GM23338 (cell line): ENCODE data around the gene MFF. TPM values are rescaled to one million over a fixed set of nuclear protein-coding genes. Genes with fewer than 3 reads are reported as not detected.
"Not testable (repeated sequence)": the region's sequence is repeated elsewhere in the genome, so short reads cannot be mapped to it uniquely, and the experiment has no call there.

Experiments
- ATAC-seq: fragments of 200-7000 bp; cut with Tn5 transposase; 3 replicates; pipeline ENCODE4 v1.9.1; 2020
- DNase-seq: peaks from one replicate; pipeline ENCODE4 v3.0.0-alpha.2; 2015; ENCODE audit warnings: low spot score
- H2AFZ ChIP-seq: fragments of 200-600 bp; sonication (generic); 2 replicates; pipeline ENCODE4 v1.8.0; 2016; ENCODE audit warnings: antibody characterized with exemption, mild to moderate bottlenecking, moderate library complexity
- H3F3A ChIP-seq: fragments of 200-600 bp; sonication (generic); replicated peaks from 2 replicates; pipeline ENCODE4 v1.8.0; 2017; ENCODE audit warnings: antibody characterized with exemption, mixed run types, low read depth
- H3K27ac ChIP-seq: fragments of 200-600 bp; sonication (generic); 2 replicates; pipeline ENCODE4 v1.6.1; 2016; ENCODE audit warnings: low read depth
- H3K27me3 ChIP-seq: fragments of 200-600 bp; sonication (generic); 2 replicates; pipeline ENCODE4 v1.8.0; 2016; ENCODE audit warnings: mild to moderate bottlenecking, mixed run types, moderate library complexity; ENCODE audit not compliant: insufficient read depth
- H3K36me3 ChIP-seq: fragments of 200-600 bp; sonication (generic); 2 replicates; pipeline ENCODE4 v1.8.0; 2016; ENCODE audit warnings: mild to moderate bottlenecking; ENCODE audit not compliant: insufficient read depth
- H3K4me1 ChIP-seq: fragments of 200-600 bp; sonication (generic); 2 replicates; pipeline ENCODE4 v1.8.0; 2016; ENCODE audit warnings: mild to moderate bottlenecking, moderate library complexity; ENCODE audit not compliant: insufficient read depth
- H3K4me2 ChIP-seq: fragments of 200-600 bp; sonication (generic); 2 replicates; pipeline ENCODE4 v1.7.1; 2017; ENCODE audit warnings: mixed run types
- H3K4me3 ChIP-seq: fragments of 200-600 bp; sonication (generic); 2 replicates; pipeline ENCODE4 v1.6.1; 2016; ENCODE audit warnings: mixed run types
- H3K79me2 ChIP-seq: fragments of 200-600 bp; sonication (generic); replicated peaks from 2 replicates; pipeline ENCODE4 v1.8.0; 2017; ENCODE audit warnings: mild to moderate bottlenecking; ENCODE audit not compliant: insufficient read depth
- H3K9me2 ChIP-seq: fragments of 200-600 bp; sonication (generic); 2 replicates; pipeline ENCODE4 v1.8.0; 2017; ENCODE audit not compliant: insufficient read depth
- H4K20me1 ChIP-seq: fragments of 200-600 bp; sonication (generic); replicated peaks from 2 replicates; pipeline ENCODE4 v1.8.0; 2017; ENCODE audit warnings: mild to moderate bottlenecking; ENCODE audit not compliant: insufficient read depth
- H3K27ac Mint-ChIP-seq: 2 replicates; pipeline ENCODE4 v1.8.0; 2020; ENCODE audit warnings: inconsistent platforms, mild to moderate bottlenecking, moderate library complexity, mixed read lengths
- H3K27me3 Mint-ChIP-seq: 3 replicates; pipeline ENCODE4 v1.8.0; 2022; ENCODE audit warnings: low read depth, mild to moderate bottlenecking, moderate library complexity, mixed read lengths, inconsistent platforms; ENCODE audit not compliant: insufficient read depth, poor library complexity
- H3K36me3 Mint-ChIP-seq: 3 replicates; pipeline ENCODE4 v1.8.0; 2021; ENCODE audit warnings: low read depth, mild to moderate bottlenecking, inconsistent platforms, moderate library complexity, mixed read lengths
- H3K4me1 Mint-ChIP-seq: 3 replicates; pipeline ENCODE4 v1.8.0; 2020; ENCODE audit warnings: mild to moderate bottlenecking, inconsistent platforms, mixed read lengths
- H3K4me3 Mint-ChIP-seq: 3 replicates; pipeline ENCODE4 v1.8.0; 2021; ENCODE audit warnings: moderate library complexity, mild to moderate bottlenecking, inconsistent platforms, mixed read lengths
- H3K9me3 Mint-ChIP-seq: 3 replicates; pipeline ENCODE4 v1.8.0; 2020; ENCODE audit warnings: moderate library complexity, mild to moderate bottlenecking, inconsistent platforms, mixed read lengths
- CREB1 ChIP-seq: fragments of 250-450 bp; sonication (Bioruptor Pico); IDR thresholded peaks from 2 replicates; pipeline ENCODE4 v1.5.0; 2020; ENCODE audit warnings: low read depth, mild to moderate bottlenecking, moderate library complexity
- EZH2phosphoT487 ChIP-seq: fragments of 200-600 bp; sonication (generic); IDR thresholded peaks from one replicate; pipeline ENCODE4 v1.8.1; 2018; ENCODE audit warnings: antibody characterized with exemption; ENCODE audit not compliant: unreplicated experiment
- NANOG ChIP-seq: IDR thresholded peaks from 2 replicates; pipeline ENCODE4 v1.6.1; 2016; ENCODE audit warnings: antibody characterized with exemption, borderline replicate concordance
- POLR2AphosphoS5 ChIP-seq: IDR thresholded peaks from 2 replicates; pipeline ENCODE4 v1.6.1; 2016; ENCODE audit warnings: antibody characterized with exemption, low read depth
- STAT1 ChIP-seq: IDR thresholded peaks from one replicate; pipeline ENCODE4 v1.6.1; 2016; ENCODE audit warnings: antibody characterized with exemption; ENCODE audit not compliant: unreplicated experiment
- polyA plus RNA-seq: library from polyadenylated mRNA; unstranded; fragments of >200 nt; fragmentation: Nextera tagmentation; extraction: Ambion mirVana; gene quantifications from 2 replicates; pipeline ENCODE4 v1.2.1, GENCODE V29; 2016
- total RNA-seq: library from RNA; depleted of rRNA; stranded (reverse); fragments of >200 nt; shearing (Covaris generic); gene quantifications from 2 replicates; pipeline ENCODE4 v1.2.3, GENCODE V29; 2014
- TF ChIP-seq, protein P1 (sequence below): IDR thresholded peaks from one replicate; pipeline ENCODE4 v1.6.1; 2018; ENCODE audit warnings: antibody characterized with exemption; ENCODE audit not compliant: unreplicated experiment
- TF ChIP-seq, protein P2 (sequence below), 2 experiments: fragments of 200-600 bp in 1 of 2; sonication (generic) in 1 of 2; conservative IDR thresholded peaks; 2 replicates each; pipeline versions ENCODE4 v1.5.1 to v1.6.1; 2016 to 2017; ENCODE audit warnings: antibody characterized with exemption in 2 of 2, low read depth in 2 of 2, mild to moderate bottlenecking in 2 of 2, moderate library complexity in 1 of 2

Gene MFF
- total and polyA plus RNA-seq, 2 experiments from 2014 or later: 112 to 161 TPM

DNA sequence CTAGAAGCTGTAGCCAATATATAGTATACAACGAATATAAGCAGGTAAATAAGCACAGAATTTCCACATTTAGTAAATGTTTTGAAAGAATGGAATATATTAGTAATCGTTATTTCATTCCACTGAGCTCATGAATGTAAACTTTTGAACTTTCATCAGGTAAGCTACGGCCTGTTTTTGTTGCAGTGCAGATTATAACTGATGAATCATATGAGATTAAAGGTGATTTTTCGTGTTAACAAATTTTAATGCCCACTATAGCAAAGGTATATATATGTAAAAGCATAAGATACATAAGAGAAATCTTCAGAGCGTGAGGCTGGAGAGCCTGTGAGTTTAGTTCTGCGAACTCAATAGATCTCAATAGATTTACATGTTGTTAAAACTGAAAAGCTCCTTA is 61.6 kb downstream of the MFF start (continued):
- TF ChIP-seq, protein P1, sequence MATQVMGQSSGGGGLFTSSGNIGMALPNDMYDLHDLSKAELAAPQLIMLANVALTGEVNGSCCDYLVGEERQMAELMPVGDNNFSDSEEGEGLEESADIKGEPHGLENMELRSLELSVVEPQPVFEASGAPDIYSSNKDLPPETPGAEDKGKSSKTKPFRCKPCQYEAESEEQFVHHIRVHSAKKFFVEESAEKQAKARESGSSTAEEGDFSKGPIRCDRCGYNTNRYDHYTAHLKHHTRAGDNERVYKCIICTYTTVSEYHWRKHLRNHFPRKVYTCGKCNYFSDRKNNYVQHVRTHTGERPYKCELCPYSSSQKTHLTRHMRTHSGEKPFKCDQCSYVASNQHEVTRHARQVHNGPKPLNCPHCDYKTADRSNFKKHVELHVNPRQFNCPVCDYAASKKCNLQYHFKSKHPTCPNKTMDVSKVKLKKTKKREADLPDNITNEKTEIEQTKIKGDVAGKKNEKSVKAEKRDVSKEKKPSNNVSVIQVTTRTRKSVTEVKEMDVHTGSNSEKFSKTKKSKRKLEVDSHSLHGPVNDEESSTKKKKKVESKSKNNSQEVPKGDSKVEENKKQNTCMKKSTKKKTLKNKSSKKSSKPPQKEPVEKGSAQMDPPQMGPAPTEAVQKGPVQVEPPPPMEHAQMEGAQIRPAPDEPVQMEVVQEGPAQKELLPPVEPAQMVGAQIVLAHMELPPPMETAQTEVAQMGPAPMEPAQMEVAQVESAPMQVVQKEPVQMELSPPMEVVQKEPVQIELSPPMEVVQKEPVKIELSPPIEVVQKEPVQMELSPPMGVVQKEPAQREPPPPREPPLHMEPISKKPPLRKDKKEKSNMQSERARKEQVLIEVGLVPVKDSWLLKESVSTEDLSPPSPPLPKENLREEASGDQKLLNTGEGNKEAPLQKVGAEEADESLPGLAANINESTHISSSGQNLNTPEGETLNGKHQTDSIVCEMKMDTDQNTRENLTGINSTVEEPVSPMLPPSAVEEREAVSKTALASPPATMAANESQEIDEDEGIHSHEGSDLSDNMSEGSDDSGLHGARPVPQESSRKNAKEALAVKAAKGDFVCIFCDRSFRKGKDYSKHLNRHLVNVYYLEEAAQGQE: no peak
- no peak for TF ChIP-seq EZH2phosphoT487
- no peak for TF ChIP-seq NANOG
- TF ChIP-seq, protein P2, sequence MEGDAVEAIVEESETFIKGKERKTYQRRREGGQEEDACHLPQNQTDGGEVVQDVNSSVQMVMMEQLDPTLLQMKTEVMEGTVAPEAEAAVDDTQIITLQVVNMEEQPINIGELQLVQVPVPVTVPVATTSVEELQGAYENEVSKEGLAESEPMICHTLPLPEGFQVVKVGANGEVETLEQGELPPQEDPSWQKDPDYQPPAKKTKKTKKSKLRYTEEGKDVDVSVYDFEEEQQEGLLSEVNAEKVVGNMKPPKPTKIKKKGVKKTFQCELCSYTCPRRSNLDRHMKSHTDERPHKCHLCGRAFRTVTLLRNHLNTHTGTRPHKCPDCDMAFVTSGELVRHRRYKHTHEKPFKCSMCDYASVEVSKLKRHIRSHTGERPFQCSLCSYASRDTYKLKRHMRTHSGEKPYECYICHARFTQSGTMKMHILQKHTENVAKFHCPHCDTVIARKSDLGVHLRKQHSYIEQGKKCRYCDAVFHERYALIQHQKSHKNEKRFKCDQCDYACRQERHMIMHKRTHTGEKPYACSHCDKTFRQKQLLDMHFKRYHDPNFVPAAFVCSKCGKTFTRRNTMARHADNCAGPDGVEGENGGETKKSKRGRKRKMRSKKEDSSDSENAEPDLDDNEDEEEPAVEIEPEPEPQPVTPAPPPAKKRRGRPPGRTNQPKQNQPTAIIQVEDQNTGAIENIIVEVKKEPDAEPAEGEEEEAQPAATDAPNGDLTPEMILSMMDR (conservative IDR thresholded peaks at IDR 0.05; ENCODE audit: low read depth in 2 of 2): no peak

DNA sequence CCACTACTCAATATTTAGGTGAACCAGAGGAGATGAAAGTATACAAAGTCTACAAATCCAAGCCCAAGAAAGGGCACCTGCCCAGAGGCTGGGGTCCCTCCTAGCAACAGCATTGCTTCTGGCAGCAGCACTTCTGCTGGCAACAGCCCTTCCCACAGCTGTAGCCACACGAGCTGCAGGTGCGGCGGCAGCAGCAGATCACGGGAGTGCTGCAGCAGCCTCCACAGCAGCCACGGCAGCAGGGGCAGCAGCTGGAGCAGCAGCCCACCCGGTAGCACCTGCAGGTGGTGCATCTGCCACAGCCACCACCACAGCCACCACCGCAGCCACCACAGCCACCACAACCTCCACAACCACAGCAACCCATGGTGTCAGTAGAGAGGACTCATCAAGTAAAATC is 62.5 kb downstream of the MFF start, which contains the start of gene SCYGR1:
TSS of gene SCYGR1 (minus strand) at position 367 of the 400 bp plus-strand sequence. CDS start at position 367, 0 bp downstream.
- H3K27ac Mint-ChIP-seq, H3K4me2 ChIP-seq, H4K20me1 ChIP-seq, H3K36me3 Mint-ChIP-seq, H3F3A ChIP-seq, H3K27me3 ChIP-seq, H3K4me1 Mint-ChIP-seq, H3K9me2 ChIP-seq, H3K27me3 Mint-ChIP-seq, ATAC-seq, DNase-seq, H3K27ac ChIP-seq, H3K36me3 ChIP-seq, H3K4me3 ChIP-seq, H3K4me3 Mint-ChIP-seq, H3K9me3 Mint-ChIP-seq, H3K4me1 ChIP-seq, H3K79me2 ChIP-seq: not testable (repeated sequence)
- H2AFZ ChIP-seq: peak within 1 kb of the TSS; percentile 6; the same call in 1 of the 2 replicates

DNA sequence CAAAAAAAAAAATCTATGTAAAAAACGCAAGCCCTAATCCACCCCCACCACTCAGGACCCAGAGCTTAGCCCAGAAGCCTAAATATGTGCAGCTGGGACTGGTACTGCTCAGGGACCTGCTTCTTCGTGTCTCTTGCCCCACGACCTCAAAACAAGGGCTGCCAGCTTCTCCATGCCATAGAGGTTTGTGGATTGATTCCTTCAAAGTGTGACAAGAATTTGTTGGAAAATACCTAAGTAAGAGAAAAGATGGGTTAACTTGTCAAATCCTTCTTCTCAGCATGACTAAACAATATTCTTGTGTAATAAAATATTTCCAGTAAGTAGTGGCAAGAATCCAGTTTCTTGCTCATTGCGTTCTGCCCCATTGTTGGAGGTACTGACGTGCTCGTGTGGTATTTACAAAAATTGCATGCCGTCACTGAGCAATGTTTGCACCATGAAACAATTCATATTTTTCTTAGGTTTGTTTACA is 63.5 kb downstream of the MFF start:
- H3K9me3 Mint-ChIP-seq: no peaks in the 10 kb centered on the region
- Histone ChIP-seq H3K36me3 (no peaks in the 10 kb centered on the region), H3K4me3 (no peak overlapping the region), H4K20me1 (no peaks in the 10 kb centered on the region), H3K4me2 (no peak overlapping the region), H3K79me2 (no peaks in the 10 kb centered on the region), H3F3A (no peaks in the 10 kb centered on the region), H3K9me2 (0 out of 2 replicates have a peak, but pooled peaks cover 3% of the 10 kb centered on the region), H3K27ac (no peak overlapping the region), H3K27me3 (no peaks in the 10 kb centered on the region), H3K4me1 (peaks cover under 1% of the 10 kb centered on the region; the same call in 1 of the 2 replicates), H2AFZ (peak overlapping the region; percentile 6; the same call in 1 of the 2 replicates)
- H3K27me3 Mint-ChIP-seq: peaks cover 4% of the 10 kb centered on the region
- H3K4me1 Mint-ChIP-seq: peaks cover 6% of the 10 kb centered on the region
- H3K4me3 Mint-ChIP-seq: no peak overlapping the region
- DNase-seq: no peak
- H3K36me3 Mint-ChIP-seq: no peaks in the 10 kb centered on the region
- H3K27ac Mint-ChIP-seq: no peak overlapping the region
- ATAC-seq: no peak
- TF ChIP-seq CREB1 (CRISPR knock-in tag) (no peak), POLR2AphosphoS5 (no peak), STAT1 (no peak)
- TF ChIP-seq, protein P1: no peak
